Measurements from ENCODE around the gene FDXACB1. TPM values are rescaled to one million over a fixed set of nuclear protein-coding genes. Genes with fewer than 3 reads are reported as not detected.
"Not testable (repeated sequence)": the region's sequence is repeated elsewhere in the genome, so short reads cannot be mapped to it uniquely, and the experiment has no call there.

Gene FDXACB1
- total and polyA plus RNA-seq, 4 experiments from 2014 or later = 3.9 to 8.9 (median 5.4) TPM

DNA sequence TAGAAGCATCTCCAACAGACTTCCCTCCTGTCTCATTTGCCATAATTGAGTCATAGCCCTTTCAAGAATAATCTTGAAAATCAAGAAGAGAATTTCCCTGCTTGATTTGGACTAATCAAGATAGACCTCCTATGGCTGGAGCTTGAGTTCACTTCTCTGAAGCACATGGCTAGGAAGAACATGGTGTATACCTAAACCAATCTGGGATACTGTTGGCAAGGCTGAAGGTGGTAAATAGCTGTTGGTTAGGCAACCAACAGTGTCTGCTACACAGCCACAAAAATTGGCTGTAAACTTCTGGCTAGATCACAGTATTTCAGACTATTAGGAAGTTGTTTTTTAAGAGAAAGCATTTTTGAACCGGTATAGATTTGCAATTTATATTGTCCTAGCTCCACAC lies 27.7 kb upstream of the FDXACB1 start:
- no peak overlapping the region for H3K4me3 Mint-ChIP-seq
- H3K4me1 Mint-ChIP-seq = no peaks in the 10 kb centered on the region
- H3K36me3 Mint-ChIP-seq = peaks cover 0 to 9% of the 10 kb centered on the region in 2 donors
- H3K9me3 Mint-ChIP-seq = peaks cover 0 to 3% (median 0%) of the 10 kb centered on the region in 8 donors
- Histone ChIP-seq H3K4me3 (ENCODE audit: low read length in 2 of 2) (no peak overlapping the region), H3K27me3 (ENCODE audit: insufficient read depth, low read length) (no peaks in the 10 kb centered on the region), H3K4me1 (ENCODE audit: insufficient read depth, low read length) (no peaks in the 10 kb centered on the region), H3K27ac (ENCODE audit: low read depth, low read length) (no peak overlapping the region), H3K9me3 (ENCODE audit: control insufficient read depth in 1 of 2, low read length in 2 of 2) (no peaks in the 10 kb centered on the region), H3K36me3 (ENCODE audit: insufficient read depth, low read length) (no peaks in the 10 kb centered on the region)
- no peak overlapping the region for H3K27ac Mint-ChIP-seq
- no peak for DNase-seq
- peaks cover 15 to 20% of the 10 kb centered on the region in 2 donors for H3K27me3 Mint-ChIP-seq
- intact Hi-C loops (cut with micrococcal nuclease) = no loop called here
- ChIA-PET CTCF (ENCODE audit: partially characterized antibody) (interaction anchor here (1.7 kb wide), 1 partner anchor 25 kb away, joined by 5 read pairs; no protein-coding TSS in a partner anchor), POLR2A (ENCODE audit: partially characterized antibody) (interaction anchor here (0.9 kb wide), 1 partner anchor 19 kb away, joined by 5 read pairs; no protein-coding TSS in a partner anchor)

DNA sequence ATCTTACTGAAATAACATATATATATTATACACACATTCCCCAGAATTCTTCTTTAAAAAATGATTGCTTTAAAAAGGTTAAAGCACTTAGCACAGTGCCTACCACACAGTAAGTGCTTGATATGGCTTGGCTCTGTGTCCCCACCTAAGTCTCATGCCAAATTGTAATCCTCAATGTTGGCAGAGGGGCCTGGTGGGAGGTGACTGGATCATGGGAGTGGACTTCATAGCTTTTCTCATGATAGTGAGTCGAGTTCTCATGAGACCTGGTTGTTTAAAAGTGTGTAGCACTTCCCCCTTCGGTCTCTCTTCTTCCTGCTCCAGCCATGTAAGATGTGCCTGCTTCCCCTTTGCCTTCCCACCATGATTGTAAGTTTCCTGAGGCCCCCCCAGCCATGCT lies 26.4 kb upstream of the FDXACB1 start:
- Mint-ChIP-seq H3K36me3 (peaks cover 0 to 9% of the 10 kb centered on the region in 2 donors), H3K4me3 (no peak overlapping the region), H3K4me1 (no peaks in the 10 kb centered on the region), H3K27me3 (peaks cover 5 to 12% of the 10 kb centered on the region in 2 donors), H3K9me3 (peaks cover 0 to 3% (median 0%) of the 10 kb centered on the region in 8 donors), H3K27ac (no peak overlapping the region)
- Histone ChIP-seq H3K4me3 (ENCODE audit: low read length in 2 of 2) (no peak overlapping the region), H3K27ac (ENCODE audit: low read depth, low read length) (no peak overlapping the region), H3K9me3 (ENCODE audit: control insufficient read depth in 1 of 2, low read length in 2 of 2) (no peaks in the 10 kb centered on the region), H3K4me1 (ENCODE audit: insufficient read depth, low read length) (no peaks in the 10 kb centered on the region), H3K27me3 (ENCODE audit: insufficient read depth, low read length) (no peaks in the 10 kb centered on the region), H3K36me3 (ENCODE audit: insufficient read depth, low read length) (no peaks in the 10 kb centered on the region)
- intact Hi-C loops (cut with micrococcal nuclease) = no loop called here
- ChIA-PET CTCF (ENCODE audit: partially characterized antibody) (interaction anchor here (0.7 kb wide), 1 partner anchor 21 kb away, joined by 3 read pairs; no protein-coding TSS in a partner anchor), POLR2A (ENCODE audit: partially characterized antibody) (no interaction called here)
- DNase-seq = no peak

DNA sequence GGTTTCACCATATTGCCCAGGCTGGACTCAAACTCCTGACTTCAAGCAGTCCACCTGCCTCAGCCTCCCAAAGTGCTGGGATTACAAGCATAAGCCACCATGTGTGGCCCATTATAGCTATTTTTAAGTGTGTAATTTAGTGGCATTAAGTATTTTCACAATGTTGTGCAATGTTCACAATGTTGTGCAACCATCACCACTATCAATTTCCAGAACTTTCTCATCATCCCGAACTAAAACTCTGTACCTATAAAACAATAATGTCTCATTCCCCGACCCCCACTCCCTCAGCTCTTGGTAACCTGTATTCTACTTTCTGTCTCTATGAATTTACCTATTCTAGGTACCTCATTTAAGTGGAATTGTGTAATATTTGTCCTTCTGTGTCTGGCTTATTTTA lies 7.9 kb upstream of the FDXACB1 start:
- Histone ChIP-seq H3K9me3 (ENCODE audit: control insufficient read depth in 1 of 2, low read length in 2 of 2) (no peaks in the 10 kb centered on the region), H3K27ac (ENCODE audit: low read depth, low read length) (no peak overlapping the region), H3K36me3 (ENCODE audit: insufficient read depth, low read length) (no peaks in the 10 kb centered on the region), H3K4me3 (ENCODE audit: low read length in 2 of 2) (no peak overlapping the region), H3K27me3 (ENCODE audit: insufficient read depth, low read length) (no peaks in the 10 kb centered on the region), H3K4me1 (ENCODE audit: insufficient read depth, low read length) (no peaks in the 10 kb centered on the region)
- Mint-ChIP-seq H3K36me3 (peaks cover 9 to 15% of the 10 kb centered on the region in 2 donors), H3K4me1 (no peaks in the 10 kb centered on the region), H3K4me3 (no peak overlapping the region), H3K27me3 (no peaks in the 10 kb centered on the region), H3K9me3 (no peaks in the 10 kb centered on the region), H3K27ac (no peak overlapping the region)
- intact Hi-C loops (cut with micrococcal nuclease) = no loop called here
- no peak for DNase-seq
- POLR2A ChIA-PET (ENCODE audit: partially characterized antibody) = no interaction called here
- CTCF ChIA-PET (ENCODE audit: partially characterized antibody) = no interaction called here

DNA sequence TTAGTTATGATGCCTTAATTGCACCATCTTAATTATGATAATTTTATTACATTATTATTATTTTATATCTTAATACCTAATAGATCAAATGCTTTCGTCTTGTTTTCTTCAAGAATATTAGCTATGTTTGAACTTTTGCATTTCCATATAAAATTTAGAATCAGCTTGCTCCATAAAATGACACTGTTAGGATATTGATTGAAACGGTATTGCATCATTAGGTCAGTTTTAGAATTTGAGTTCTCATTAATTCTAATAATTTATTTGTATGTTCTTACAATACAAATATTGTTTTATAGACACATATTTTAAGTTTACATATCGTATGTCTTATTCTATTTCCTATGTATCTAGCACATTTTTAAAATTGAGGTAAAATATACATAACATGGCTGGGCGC lies 7.1 kb upstream of the FDXACB1 start:
- H3K9me3 Mint-ChIP-seq = no peaks in the 10 kb centered on the region
- no peaks in the 10 kb centered on the region for H3K4me1 Mint-ChIP-seq
- H3K4me3 Mint-ChIP-seq = no peak overlapping the region

DNA sequence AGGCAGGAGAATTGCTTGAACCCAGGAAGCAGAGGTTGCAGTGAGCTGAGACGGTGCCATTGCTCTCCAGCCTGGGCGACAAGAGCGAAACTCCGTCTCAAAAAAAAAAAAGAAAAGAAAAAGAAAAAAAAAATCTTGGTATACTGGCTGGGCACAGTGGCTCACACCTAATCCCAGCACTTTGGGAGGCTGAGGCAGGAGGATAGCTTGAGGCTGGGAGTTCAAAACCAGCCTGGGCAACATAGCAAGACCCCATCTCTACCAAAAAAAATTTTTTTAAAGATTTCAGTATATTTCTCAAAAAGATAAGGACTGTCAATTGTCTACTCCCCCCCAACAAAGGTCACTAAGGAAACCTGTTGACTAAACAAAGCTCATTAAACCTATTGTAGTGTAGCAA lies 6.1 kb upstream of the FDXACB1 start:
- H3K4me3 Mint-ChIP-seq; H3K27ac Mint-ChIP-seq; H3K9me3 Mint-ChIP-seq; H3K4me1 ChIP-seq (ENCODE audit: insufficient read depth, low read length); H3K4me3 ChIP-seq (ENCODE audit: low read length in 2 of 2); DNase-seq; intact Hi-C loops (cut with micrococcal nuclease); H3K27ac ChIP-seq (ENCODE audit: low read depth, low read length); H3K36me3 ChIP-seq (ENCODE audit: insufficient read depth, low read length); H3K9me3 ChIP-seq (ENCODE audit: control insufficient read depth in 1 of 2, low read length in 2 of 2); H3K27me3 Mint-ChIP-seq; H3K27me3 ChIP-seq (ENCODE audit: insufficient read depth, low read length); H3K4me1 Mint-ChIP-seq: not testable (repeated sequence)
- ChIA-PET POLR2A (ENCODE audit: partially characterized antibody) (interaction anchor here (0.7 kb wide), 1 partner anchor 14 kb away, joined by 3 read pairs; the partner anchor contains the start of gene ALG9), CTCF (ENCODE audit: partially characterized antibody) (interaction anchor here (1.2 to 1.5 kb wide), 2 partner anchors 14 to 47 kb away, joined by 3 to 6 read pairs; no protein-coding TSS in a partner anchor)
- peaks cover 9 to 15% of the 10 kb centered on the region in 2 donors for H3K36me3 Mint-ChIP-seq

More for the DNA sequence above, 7.1 kb upstream of the FDXACB1 start:
- Mint-ChIP-seq H3K27me3 (no peaks in the 10 kb centered on the region), H3K36me3 (peaks cover 9 to 15% of the 10 kb centered on the region in 2 donors), H3K27ac (no peak overlapping the region)
- Histone ChIP-seq H3K9me3 (ENCODE audit: control insufficient read depth in 1 of 2, low read length in 2 of 2) (no peaks in the 10 kb centered on the region), H3K4me1 (ENCODE audit: insufficient read depth, low read length) (no peaks in the 10 kb centered on the region), H3K27me3 (ENCODE audit: insufficient read depth, low read length) (no peaks in the 10 kb centered on the region), H3K36me3 (ENCODE audit: insufficient read depth, low read length) (no peaks in the 10 kb centered on the region), H3K27ac (ENCODE audit: low read depth, low read length) (no peak overlapping the region), H3K4me3 (ENCODE audit: low read length in 2 of 2) (no peak overlapping the region)
- ChIA-PET POLR2A (ENCODE audit: partially characterized antibody) (no interaction called here), CTCF (ENCODE audit: partially characterized antibody) (interaction anchor here (1.5 kb wide), 1 partner anchor 46 kb away, joined by 6 read pairs; no protein-coding TSS in a partner anchor)
- intact Hi-C loops (cut with micrococcal nuclease) = no loop called here
- DNase-seq = no peak

DNA sequence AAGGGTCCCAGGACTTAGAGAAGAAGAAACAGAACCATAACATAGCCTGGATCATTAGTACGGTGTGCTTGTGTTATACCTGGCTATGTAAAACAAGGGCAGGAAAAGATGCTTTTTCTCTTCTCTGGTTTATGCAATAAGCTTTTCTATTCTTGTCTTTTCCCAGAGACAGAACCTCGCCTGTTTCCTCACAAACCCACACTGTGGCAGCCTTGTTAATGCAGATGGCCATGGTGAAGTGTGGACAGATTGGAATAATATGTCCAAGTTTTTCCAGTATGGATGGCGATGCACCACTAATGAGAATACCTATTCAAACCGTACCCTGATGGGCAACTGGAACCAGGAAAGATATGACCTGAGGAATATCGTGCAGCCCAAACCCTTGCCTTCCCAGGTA lies 3.2 kb upstream of the FDXACB1 start:
- Histone ChIP-seq H3K36me3 (ENCODE audit: insufficient read depth, low read length) (no peaks in the 10 kb centered on the region), H3K4me1 (ENCODE audit: insufficient read depth, low read length) (peaks cover 18% of the 10 kb centered on the region), H3K27me3 (ENCODE audit: insufficient read depth, low read length) (no peaks in the 10 kb centered on the region), H3K9me3 (ENCODE audit: control insufficient read depth in 1 of 2, low read length in 2 of 2) (no peaks in the 10 kb centered on the region), H3K4me3 (ENCODE audit: low read length in 2 of 2) (no peak overlapping the region), H3K27ac (ENCODE audit: low read depth, low read length) (no peak overlapping the region)
- peaks cover 9 to 29% of the 10 kb centered on the region in 2 donors for H3K36me3 Mint-ChIP-seq
- H3K9me3 Mint-ChIP-seq = no peaks in the 10 kb centered on the region
- ChIA-PET CTCF (ENCODE audit: partially characterized antibody) (interaction anchor here (1.5 to 4.6 kb wide), 4 partner anchors 11 to 49 kb away, joined by 6 to 19 read pairs (median 14); partner anchors contain the start of gene ALG9), POLR2A (ENCODE audit: partially characterized antibody) (interaction anchor here (1.3 to 1.9 kb wide), 2 partner anchors 11 to 44 kb away, joined by 6 to 8 read pairs; partner anchors contain the start of gene ALG9)
- peak overlapping the region in 1 of 8 donors; percentile 5 for H3K4me3 Mint-ChIP-seq
- H3K27ac Mint-ChIP-seq = peak overlapping the region in 1 of 7 donors; percentile 93
- H3K27me3 Mint-ChIP-seq = no peaks in the 10 kb centered on the region
- intact Hi-C loops (cut with micrococcal nuclease) = no loop called here
- no peak for DNase-seq
- peaks cover 11 to 28% (median 16%) of the 10 kb centered on the region in 4 donors for H3K4me1 Mint-ChIP-seq

DNA sequence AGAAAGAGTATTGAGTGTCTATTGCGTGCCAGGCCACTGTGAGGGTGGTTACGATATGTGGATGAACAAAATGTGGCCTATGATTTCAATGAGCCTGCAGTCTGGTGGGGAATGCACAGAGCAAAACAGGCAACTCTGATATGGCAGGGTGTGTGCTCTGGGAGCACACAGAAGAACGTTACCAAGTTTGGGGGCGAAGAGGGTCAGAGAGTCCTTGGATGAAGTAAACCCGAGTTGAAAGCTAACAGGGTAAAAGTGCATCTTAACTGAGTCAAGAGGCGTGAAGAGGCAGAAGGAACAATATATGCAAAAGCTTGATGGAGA lies 634 bp upstream of the FDXACB1 start:
- H3K27me3 ChIP-seq (ENCODE audit: insufficient read depth, low read length) = no peaks in the 10 kb centered on the region
- H3K27ac ChIP-seq (ENCODE audit: low read depth, low read length) = peak overlapping the region; percentile 95
- H3K9me3 Mint-ChIP-seq = no peaks in the 10 kb centered on the region
- H3K27ac Mint-ChIP-seq = peak overlapping the region; percentile 93 to 100 (median 100)
- H3K36me3 ChIP-seq (ENCODE audit: insufficient read depth, low read length) = peaks cover 11% of the 10 kb centered on the region
- ChIA-PET POLR2A (ENCODE audit: partially characterized antibody) (interaction anchor here (1.2 to 2.1 kb wide), 4 partner anchors 9 to 207 kb away, joined by 3 to 15 read pairs (median 8); partner anchors contain the start of genes ALG9, PPP2R1B, SDHD and TIMM8B), CTCF (ENCODE audit: partially characterized antibody) (interaction anchor here (0.9 to 4.6 kb wide), 4 partner anchors 8 to 116 kb away, joined by 3 to 19 read pairs (median 4); partner anchors contain the start of gene ALG9)
- H3K27me3 Mint-ChIP-seq = no peaks in the 10 kb centered on the region
- DNase-seq = no peak
- H3K4me3 Mint-ChIP-seq = peak overlapping the region; percentile 91 to 98 (median 95)
- H3K36me3 Mint-ChIP-seq = peaks cover 14 to 34% of the 10 kb centered on the region in 2 donors
- peak overlapping the region; percentile 79 to 80 for H3K4me3 ChIP-seq (ENCODE audit: low read length in 2 of 2)
- intact Hi-C loops (cut with micrococcal nuclease) = loop anchor here (1.0 to 10.0 kb wide), 9 partner anchors 8 to 1435 kb away; partner anchors contain the start of genes ALG9, DLAT, NKAPD1 and PIH1D2
- H3K4me1 ChIP-seq (ENCODE audit: insufficient read depth, low read length) = peaks cover 18% of the 10 kb centered on the region
- no peaks in the 10 kb centered on the region for H3K9me3 ChIP-seq (ENCODE audit: control insufficient read depth in 1 of 2, low read length in 2 of 2)
- H3K4me1 Mint-ChIP-seq = peaks cover 11 to 28% (median 17%) of the 10 kb centered on the region in 4 donors

Measured in CD4-positive, alpha-beta memory T cell (primary cell).